IPS DF 19.7 (cell line): ENCODE measurements around the gene NLRP9.

ENCODE experiments used
- DNase-seq: peaks from one replicate; pipeline ENCODE4 v3.0.0-alpha.2; 2013; ENCODE audit warnings: low read depth, low spot score

NLRP9 gene

DNA sequence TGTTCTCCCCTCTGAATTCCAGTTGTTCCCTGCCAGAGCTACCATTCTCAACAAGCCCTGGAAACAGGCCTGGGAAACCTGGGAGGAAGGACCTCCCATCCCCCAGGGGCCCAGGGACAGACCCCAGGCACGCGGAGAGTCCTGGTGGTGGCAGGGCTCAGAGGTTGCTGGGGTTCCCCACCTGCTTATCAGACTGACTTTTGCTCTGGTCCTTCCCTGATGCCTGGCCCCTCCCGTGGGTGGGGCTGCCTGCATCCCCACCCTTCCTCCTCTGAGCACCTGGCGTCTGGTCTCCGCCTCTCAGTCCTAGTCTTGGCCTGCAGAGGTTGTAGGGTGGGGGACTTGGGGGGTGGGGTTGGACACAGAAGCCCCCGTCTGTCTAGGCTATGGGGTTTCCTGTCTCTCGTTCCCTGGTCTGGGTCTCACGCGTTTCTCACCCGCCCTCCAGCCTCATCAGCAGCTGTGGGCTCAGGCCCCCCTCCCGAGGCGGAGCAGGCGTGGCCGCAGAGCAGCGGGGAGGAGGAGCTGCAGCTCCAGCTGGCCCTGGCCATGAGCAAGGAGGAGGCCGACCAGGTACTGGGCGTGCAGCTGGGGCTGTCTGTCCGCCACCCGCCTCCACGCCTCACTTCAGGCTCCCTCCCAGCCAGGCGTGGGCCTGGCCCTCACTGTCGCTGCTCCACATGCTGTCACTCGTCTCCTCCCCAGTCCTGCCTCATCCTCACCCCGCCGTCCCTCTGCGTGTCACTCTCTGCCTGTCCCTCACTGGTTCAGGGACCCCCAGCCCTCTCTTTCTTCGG lies 49.6 kb downstream of the NLRP9 start:
- no peak for DNase-seq

GRCh38 chr19:55687281-55688201 lies 50.7 kb downstream of the NLRP9 start:
- DNase-seq, result no peak

DNA sequence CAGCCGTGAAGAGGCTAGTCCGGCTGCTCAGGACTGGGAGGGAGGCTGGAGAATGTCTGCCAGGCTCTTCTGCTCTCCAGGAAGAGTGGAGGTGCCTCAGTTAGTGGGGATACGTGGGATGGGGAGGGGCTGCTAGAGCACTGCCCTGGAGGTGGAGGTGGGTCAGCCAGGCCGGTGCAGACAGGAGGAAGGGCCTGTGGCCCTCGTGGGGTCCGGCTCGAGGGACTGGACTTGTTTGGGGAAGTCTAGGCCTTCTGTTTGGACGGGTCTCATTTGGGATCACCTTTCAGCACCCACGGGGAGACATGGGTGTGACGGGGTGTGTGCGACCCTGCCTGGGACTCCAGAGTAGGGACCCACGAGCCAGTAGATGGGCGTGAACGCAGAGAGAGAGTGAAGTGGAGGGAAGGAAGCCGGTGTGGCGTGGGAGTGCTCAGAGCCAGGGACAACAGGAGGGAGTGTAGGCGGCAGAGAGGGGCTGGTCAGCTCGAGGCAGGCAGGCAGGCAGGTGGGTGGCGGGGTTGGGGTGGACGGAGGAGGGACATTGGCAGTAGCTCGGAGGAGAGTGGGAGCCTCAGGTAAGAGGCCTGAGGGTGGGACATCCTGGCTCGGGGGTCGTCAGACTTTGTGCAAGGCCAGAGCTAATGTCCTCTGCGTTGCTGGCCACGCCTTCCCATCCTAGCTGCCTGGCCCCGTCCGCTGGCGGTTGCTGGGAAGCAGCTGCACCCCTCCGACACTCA lies 51.7 kb downstream of the NLRP9 start:
- no peak for DNase-seq

- DNase-seq, result no peak
Measured at GRCh38 chr19:55685776-55686175, 52.4 kb downstream of the NLRP9 start.

GRCh38 chr19:55684946-55685681 lies 53.1 kb downstream of the NLRP9 start:
- DNase-seq, result no peak

DNA sequence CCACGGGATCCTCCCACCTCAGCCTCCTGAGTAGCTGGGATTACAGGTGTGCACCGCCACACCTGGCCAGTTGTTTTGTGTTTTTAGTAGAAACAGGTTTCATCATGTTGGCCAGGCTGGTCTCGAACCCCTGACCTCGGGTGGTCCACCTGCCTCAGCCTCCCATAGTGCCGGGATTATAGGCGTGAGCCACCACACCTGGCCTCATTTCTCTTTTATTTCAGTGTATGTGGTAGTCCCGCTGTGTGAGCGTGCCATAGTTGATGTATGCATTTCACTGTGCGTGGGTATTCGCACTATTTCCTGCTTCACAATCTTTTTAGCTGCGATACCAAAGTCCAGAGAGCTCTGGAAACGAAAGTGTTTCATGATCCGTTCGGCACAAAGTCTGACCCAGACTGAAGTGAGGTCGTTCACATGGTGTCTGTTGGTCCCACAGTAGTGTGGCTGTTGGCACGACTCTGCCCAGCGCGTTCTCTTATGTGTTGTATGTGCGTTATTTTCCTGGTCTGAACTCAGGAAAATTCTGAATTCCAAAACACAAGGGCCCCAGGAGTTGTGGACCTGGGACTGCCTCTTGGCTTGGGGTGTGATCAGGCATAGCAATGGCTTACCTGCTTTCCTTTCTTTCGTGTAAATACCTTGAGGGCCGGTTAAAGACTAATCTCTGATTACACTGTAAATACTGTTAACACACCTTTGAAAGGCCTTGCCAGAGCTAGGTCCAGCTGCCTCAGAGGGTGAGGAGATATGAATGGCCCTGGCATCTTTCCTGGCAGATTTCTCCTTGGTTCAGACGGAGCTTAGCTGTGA lies 54.5 kb downstream of the NLRP9 start:
- no peak for DNase-seq

- DNase-seq, result no peak
Measured at GRCh38 chr19:55681131-55682092, 56.8 kb downstream of the NLRP9 start.

DNA sequence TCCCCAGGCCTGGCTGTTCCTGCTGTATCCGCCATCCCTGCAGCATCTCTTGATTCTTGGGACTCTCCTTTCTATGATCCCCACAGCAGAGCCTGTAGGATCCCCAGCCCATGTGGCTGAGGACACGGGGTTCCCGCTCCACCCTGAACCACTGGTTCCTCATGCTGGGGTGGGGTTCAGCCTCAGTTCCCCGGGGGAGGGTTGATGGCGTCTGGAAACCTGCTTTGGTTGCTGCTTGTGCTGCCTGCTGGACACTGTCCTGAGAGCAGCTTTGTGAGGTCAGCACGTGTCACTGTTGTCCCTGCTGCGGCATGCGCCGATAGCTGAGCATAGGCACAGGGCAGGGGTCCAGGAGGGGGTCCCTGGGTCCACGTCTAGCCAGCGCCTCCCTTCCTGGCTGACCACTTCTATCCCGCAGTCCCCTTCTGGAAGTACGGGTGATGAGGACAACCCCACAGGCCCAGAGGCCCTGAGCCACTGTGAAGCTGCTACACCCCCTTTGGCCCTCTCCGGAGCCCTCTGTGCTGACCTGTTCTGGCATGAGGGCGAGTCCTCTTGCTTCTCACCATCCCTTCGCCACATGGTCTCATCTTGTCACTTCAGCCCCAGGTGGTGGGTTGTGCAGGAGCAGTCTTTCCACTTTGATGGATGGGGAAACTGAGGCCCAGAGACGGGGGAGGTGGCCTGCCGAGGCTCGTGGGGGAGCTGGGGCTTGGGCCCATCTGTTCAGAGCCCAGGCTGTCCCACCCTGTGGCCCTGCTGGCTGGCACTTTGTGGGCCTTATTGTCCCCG lies 57.7 kb downstream of the NLRP9 start:
- DNase-seq, result no peak

GRCh38 chr19:55679343-55680257 lies 58.6 kb downstream of the NLRP9 start:
- DNase-seq, result no peak

- DNase-seq, result no peak
Measured at GRCh38 chr19:55678121-55678671, 60.0 kb downstream of the NLRP9 start.

DNA sequence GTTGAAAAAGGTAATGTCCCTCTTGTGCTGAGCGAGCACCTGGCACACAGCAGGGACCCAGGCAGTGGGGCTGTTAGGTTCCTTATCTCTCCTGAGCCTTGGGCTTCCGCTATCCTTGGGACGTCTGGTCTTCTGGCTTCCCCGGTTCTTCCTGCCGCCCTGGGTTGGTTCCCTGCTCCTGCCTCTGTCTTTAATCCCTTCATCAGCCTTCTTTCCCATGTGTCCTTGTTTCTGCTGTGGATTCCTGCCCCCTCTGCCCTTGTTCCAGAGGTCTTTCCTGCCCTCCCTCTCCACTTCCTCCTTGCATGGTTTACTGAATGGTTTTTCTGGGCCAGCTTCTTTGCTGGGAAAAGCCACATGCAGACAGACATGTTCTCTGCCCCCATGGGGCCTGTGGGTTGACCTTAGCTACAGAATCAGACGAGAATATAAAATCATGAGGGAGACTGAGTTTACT lies 60.6 kb downstream of the NLRP9 start:
- no peak for DNase-seq

DNA sequence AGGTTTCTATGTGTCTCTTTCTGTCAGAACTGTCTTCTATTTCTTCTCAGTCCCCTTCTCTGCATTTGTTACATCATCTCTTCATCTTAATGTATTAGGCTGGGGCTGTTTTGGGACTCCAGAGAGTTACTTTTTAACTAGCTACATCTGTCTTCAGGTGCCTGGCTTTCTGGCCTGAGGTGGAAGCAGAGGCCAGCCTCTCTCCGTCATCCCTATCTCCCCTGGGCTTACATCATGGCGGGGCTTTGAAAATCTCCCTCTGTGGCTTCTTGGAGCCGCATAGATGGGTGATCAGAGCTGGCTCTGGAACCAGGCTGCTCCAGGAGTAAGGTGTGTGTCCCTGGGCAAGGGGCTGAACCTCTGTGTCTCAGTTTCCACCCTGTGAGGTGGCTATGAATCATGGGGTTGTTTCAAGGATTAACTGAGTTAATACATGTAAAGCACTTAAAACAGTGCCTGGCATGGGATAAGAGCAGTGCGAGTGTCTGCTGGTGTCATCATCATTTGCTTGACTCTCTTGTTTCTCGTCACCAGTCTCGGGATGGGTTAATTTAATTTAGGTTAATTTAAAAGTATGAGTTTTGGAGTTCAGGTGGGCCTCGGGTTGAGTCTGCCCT lies 61.2 kb downstream of the NLRP9 start:
- no peak for DNase-seq

DNA sequence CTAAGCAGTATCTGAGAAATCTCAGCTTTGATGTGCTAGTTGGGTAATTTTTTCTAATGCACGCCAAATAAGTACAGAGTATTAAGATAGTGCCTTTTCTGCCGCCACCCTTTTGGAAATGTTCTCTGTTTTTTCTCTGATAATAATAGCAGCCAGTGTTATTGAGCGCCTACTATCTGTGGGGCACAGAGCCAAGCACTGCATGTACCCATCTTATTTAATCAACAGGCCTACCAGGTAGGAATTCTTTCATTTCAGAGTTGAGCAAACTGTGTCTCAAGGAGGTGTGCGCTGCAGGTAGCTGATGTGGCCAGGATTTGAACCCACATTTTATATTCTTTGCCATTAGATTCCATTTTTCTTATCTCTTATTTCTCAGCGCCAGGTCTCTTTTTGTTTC lies 61.8 kb downstream of the NLRP9 start:
- DNase-seq, result no peak

GRCh38 chr19:55675661-55676354 lies 62.4 kb downstream of the NLRP9 start:
- DNase-seq, result no peak

DNA sequence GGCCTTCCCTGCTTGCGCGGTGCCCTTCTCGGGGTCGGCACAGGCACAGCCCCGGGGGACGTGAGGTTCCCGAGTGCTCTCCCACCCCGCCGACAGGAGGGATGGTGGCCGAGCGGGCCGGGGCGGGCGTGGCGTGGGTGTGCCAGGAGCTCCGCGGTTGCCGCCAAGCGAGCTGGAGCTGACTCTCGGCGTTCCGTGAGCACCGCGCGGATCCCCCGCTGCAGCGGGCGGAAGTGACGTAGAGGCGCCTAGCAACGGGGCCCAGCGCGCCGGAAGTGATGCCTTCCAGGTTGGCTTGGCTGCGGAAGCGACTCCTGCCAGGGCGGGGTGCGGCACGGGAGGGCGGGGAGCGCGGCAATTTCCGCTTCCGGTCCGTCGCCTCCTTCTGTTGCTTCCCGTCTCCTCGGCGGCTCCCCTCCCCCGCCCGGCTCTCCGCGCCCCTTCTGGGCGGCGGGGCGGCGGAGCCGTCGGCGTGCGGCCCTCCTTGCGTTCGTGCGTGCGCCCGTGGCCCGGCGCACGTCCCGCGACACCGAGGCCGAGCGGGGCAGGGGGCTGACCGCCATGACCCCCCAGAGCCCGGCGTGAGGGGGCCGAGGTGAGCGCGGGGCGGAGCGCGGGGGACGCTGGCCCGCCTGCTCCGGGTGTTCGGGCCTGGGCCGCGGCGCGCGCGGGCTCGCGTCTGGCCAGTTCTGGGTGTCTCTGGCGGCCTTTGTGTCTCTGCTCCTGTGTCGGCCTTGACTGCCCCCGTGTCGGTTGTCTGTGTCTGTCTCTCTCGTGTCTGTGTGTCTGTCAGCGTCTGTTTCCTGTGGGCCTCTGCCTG lies 63.2 kb downstream of the NLRP9 start, which contains the start of gene EPN1:
Gene EPN1 (plus strand): TSS at position 386 of the 820 bp plus-strand sequence. CDS start 3,402 bp downstream, outside the sequence.
- peak; percentile 82 for DNase-seq
